ENCODE results near the gene PRSS56.

The PRSS56 gene

DNA sequence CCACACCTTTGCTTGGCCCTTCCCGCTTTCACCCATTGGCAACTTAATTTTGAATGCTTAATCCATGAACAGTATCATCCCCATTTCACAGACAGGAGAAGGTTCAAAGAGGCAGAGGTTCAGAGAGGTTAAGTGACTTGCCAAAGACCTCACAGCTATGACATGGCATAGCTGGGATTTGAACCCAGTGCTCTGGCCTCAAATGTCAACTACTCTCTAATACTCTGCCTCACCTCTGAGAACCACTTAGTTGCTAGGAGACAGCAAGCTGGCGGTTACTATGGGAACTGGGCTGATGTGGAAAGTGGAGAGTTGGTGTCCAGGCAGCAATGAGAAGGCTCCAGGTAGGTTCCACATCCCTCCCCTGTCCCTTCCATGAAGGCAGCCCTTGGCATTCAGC lies 15.8 kb upstream of the PRSS56 start:
- TF ChIP-seq, protein P1, sequence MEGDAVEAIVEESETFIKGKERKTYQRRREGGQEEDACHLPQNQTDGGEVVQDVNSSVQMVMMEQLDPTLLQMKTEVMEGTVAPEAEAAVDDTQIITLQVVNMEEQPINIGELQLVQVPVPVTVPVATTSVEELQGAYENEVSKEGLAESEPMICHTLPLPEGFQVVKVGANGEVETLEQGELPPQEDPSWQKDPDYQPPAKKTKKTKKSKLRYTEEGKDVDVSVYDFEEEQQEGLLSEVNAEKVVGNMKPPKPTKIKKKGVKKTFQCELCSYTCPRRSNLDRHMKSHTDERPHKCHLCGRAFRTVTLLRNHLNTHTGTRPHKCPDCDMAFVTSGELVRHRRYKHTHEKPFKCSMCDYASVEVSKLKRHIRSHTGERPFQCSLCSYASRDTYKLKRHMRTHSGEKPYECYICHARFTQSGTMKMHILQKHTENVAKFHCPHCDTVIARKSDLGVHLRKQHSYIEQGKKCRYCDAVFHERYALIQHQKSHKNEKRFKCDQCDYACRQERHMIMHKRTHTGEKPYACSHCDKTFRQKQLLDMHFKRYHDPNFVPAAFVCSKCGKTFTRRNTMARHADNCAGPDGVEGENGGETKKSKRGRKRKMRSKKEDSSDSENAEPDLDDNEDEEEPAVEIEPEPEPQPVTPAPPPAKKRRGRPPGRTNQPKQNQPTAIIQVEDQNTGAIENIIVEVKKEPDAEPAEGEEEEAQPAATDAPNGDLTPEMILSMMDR (IDR thresholded peaks at IDR 0.05; ENCODE audit: insufficient read depth, low read depth, low read length, missing control alignments) = no peak
- no peak for DNase-seq (ENCODE audit: low read depth)
- H3K4me3 ChIP-seq (ENCODE audit: low read depth, low read length) = no peak overlapping the region

DNA sequence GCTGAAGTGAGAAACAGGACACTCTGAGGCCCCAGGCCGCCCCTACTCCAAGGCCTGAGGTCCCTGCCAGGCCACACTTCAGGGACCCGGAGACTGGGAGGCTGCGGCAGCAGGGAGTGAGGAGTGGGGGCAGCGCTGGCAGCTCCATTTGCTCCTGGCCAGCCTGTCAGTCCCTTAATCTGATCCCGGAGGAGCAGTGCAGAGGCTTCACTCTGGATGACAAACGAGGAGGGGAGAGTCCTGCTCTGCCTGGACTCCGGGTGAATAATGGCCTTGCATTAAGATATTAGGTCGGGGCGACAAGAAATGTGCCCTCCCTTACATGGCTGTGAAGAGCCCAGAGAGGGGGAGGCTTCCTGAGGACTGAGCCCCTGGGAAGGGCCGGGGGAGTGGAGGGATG lies 14.3 kb upstream of the PRSS56 start:
- DNase-seq (ENCODE audit: low read depth) = no peak
- TF ChIP-seq, protein P1 (IDR thresholded peaks at IDR 0.05; ENCODE audit: insufficient read depth, low read depth, low read length, missing control alignments) = no peak
- H3K4me3 ChIP-seq (ENCODE audit: low read depth, low read length) = no peak overlapping the region

DNA sequence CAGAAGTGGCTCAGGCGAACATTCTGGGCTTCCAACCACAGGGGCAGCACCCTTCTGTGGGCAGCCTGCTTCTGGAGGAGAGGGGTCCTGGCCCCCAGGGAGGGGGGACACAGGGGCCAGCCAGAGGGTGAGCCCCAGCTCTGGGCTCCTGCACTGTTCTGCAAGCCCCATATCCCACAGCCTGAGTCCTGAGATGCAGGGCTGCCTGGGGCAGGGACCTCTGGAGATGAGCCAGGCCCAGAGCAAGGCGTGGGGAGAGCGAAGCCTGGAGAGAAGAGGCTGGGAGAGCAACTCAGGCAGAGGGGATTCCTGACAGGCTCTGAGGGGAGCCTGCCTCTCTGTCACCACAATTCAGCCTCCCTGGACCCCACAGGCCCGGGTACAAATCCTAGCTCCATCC lies 13.5 kb upstream of the PRSS56 start:
- TF ChIP-seq, protein P1 (IDR thresholded peaks at IDR 0.05; ENCODE audit: insufficient read depth, low read depth, low read length, missing control alignments) = no peak
- H3K4me3 ChIP-seq (ENCODE audit: low read depth, low read length) = no peak overlapping the region
- no peak for DNase-seq (ENCODE audit: low read depth)

DNA sequence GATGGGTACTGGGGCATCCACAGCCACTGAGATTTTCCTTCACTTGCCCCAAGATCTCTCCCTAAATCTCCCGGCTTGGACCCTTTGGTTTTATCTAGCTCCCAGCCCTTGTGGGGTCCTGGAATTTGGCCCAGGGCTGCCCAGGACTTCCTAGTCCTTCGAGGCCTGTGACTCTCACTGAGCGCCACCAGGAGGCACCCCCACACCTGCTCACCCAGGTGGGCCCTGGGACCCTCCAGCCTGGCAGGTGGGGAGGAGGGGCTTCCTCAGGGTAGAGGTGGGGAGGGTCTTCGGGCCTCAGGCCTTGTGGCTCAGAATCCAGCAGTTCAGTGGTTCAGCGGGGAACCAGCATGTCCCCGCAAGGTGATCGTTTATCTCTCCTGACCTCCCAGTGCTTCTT lies 11.9 kb upstream of the PRSS56 start:
- DNase-seq (ENCODE audit: low read depth) = no peak
- TF ChIP-seq, protein P1 (IDR thresholded peaks at IDR 0.05; ENCODE audit: insufficient read depth, low read depth, low read length, missing control alignments) = no peak
- H3K4me3 ChIP-seq (ENCODE audit: low read depth, low read length) = no peak overlapping the region

DNA sequence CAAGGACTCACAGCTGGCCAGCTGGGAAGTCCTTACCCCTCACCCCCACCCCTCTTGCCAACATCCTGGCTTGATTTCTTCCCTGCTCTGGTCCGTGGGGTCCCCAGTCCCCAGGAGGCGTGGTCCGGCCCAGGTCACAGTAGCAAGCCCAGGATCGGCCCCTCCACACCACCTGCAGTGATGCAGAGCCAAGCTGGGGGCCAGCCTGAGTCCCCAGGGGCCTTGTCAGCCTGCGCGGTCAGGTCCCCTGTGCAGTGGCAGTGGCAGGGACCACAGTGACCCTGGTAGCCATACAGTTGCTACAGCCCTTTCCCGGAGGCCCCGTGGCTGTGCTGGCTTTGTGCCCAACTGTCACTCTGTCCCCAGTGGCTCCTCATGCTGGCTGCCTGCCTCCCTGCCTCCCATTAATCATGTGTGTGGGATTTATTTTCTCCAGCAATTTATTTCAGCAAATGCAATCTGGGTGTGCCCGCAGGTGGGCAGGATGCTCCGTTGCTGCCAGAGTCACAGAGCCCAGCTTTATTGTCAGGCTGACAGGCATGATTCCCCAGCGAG lies 8.8 kb upstream of the PRSS56 start:
- TF ChIP-seq, protein P1 (IDR thresholded peaks at IDR 0.05; ENCODE audit: insufficient read depth, low read depth, low read length, missing control alignments) = no peak
- no peak overlapping the region for H3K4me3 ChIP-seq (ENCODE audit: low read depth, low read length)
- DNase-seq (ENCODE audit: low read depth) = no peak

DNA sequence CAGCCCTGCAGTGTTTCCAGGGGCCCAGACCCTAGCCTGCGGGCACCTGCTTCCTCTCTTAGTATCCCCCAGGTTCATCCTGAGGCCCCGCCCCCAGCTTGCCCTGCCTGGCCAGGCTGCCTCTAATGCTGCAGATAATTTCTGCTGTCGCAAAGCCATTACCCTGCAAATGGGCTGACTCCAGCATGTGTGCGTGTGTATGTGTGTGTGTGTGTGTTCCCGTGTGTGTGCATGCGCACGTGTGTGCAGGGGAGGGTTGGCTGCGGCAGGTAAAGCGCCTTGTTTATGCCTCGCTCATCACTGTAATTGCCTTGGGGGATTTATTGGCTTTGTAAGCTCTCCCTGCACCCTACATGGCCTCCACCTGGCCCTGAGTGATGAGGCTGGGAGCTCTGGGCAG lies 7.6 kb upstream of the PRSS56 start:
- no peak for DNase-seq (ENCODE audit: low read depth)
- TF ChIP-seq, protein P1 (IDR thresholded peaks at IDR 0.05; ENCODE audit: insufficient read depth, low read depth, low read length, missing control alignments) = no peak
- no peak overlapping the region for H3K4me3 ChIP-seq (ENCODE audit: low read depth, low read length)

DNA sequence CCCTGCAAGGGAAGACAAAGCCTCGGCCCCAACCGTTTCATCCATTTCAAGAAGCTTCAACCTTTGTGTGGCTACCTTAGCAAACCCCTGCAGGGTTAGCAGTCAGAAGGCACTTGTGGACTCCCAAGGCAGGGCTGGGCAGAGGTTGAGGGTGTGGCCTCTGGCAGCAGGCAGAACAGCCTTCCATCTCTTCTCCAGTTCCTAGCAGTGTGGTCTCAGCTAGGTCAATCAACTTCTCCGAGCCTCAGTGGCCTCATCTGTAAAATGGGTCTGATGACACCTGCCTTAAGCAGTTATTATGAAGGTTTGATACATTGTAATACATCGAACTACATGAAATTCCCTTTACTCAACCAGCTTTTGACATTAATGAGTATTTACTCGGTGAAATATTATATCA lies 6.8 kb upstream of the PRSS56 start:
- TF ChIP-seq, protein P1 (IDR thresholded peaks at IDR 0.05; ENCODE audit: insufficient read depth, low read depth, low read length, missing control alignments) = no peak
- H3K4me3 ChIP-seq (ENCODE audit: low read depth, low read length) = no peak overlapping the region
- DNase-seq (ENCODE audit: low read depth) = no peak
